ENCODE results near the gene GRID1. TPM values are rescaled to one million over a fixed set of nuclear protein-coding genes. Genes with fewer than 3 reads are reported as not detected.

GRID1 gene
- total and polyA plus RNA-seq, 11 donors: 0.69 to 3.4 (median 1.6) TPM

GRCh38 chr10:85724215-85724614, 642.4 kb downstream of the GRID1 start:
- Histone ChIP-seq H3K4me1 (no peaks in the 10 kb centered on the region), H3K36me3 (no peaks in the 10 kb centered on the region), H3K4me3 (no peak overlapping the region), H3K27me3 (no peaks in the 10 kb centered on the region), H3K27ac (no peak overlapping the region), H3K9me3 (no peaks in the 10 kb centered on the region)
- ATAC-seq: no peak
- intact Hi-C loops (cut with DNase I): no loop called here
- TF ChIP-seq CTCF (IDR thresholded peaks at IDR 0.05): no peak
- no peak for TF ChIP-seq POLR2A (IDR thresholded peaks at IDR 0.05)
- WGBS, 4 donors: 82 to 91% (median 88%) methylated on average over 6 of the region's 6 CpGs
- DNase-seq: no peak

- WGBS, 4 donors: 66 to 81% (median 72%) methylated on average over 5 of the region's 5 CpGs
- Histone ChIP-seq H3K4me3 (no peak overlapping the region), H3K27ac (no peak overlapping the region), H3K36me3 (no peaks in the 10 kb centered on the region), H3K27me3 (no peaks in the 10 kb centered on the region), H3K4me1 (no peaks in the 10 kb centered on the region), H3K9me3 (no peaks in the 10 kb centered on the region)
- ATAC-seq: no peak
- DNase-seq: no peak
- TF ChIP-seq CTCF (IDR thresholded peaks at IDR 0.05) (no peak), POLR2A (IDR thresholded peaks at IDR 0.05) (no peak)
- intact Hi-C loops (cut with DNase I): no loop called here
These were observed 645.5 kb downstream of the GRID1 start for GRCh38 chr10:85720931-85721590.

- ATAC-seq: no peak
- TF ChIP-seq CTCF (IDR thresholded peaks at IDR 0.05): no peak
- no peak for TF ChIP-seq POLR2A (IDR thresholded peaks at IDR 0.05)
- H3K4me1 ChIP-seq: no peaks in the 10 kb centered on the region
- no peaks in the 10 kb centered on the region for H3K9me3 ChIP-seq
- H3K4me3 ChIP-seq: no peak overlapping the region
- no peaks in the 10 kb centered on the region for H3K36me3 ChIP-seq
- H3K27me3 ChIP-seq: no peaks in the 10 kb centered on the region
- H3K27ac ChIP-seq: no peak overlapping the region
- intact Hi-C loops (cut with DNase I): no loop called here
- DNase-seq: no peak
- 70 to 75% (median 73%) methylated on average over 3 of the region's 3 CpGs for WGBS, 4 donors
These were observed 647.2 kb downstream of the GRID1 start for GRCh38 chr10:85719408-85719807.

- peaks cover 0 to 15% (median 0%) of the 10 kb centered on the region in 12 donors for H3K9me3 ChIP-seq
- no peak for ATAC-seq
- WGBS, 4 donors: 82 to 87% (median 84%) methylated on average over 4 of the region's 4 CpGs
These were observed 652.7 kb downstream of the GRID1 start for GRCh38 chr10:85713885-85714284.

More at GRCh38 chr10:85713885-85714284, 652.7 kb downstream of the GRID1 start:
- H3K36me3 ChIP-seq: no peaks in the 10 kb centered on the region
- H3K27me3 ChIP-seq: no peaks in the 10 kb centered on the region
- no peaks in the 10 kb centered on the region for H3K4me1 ChIP-seq
- DNase-seq: no peak
- H3K27ac ChIP-seq: no peak overlapping the region
- intact Hi-C loops (cut with DNase I): no loop called here
- TF ChIP-seq CTCF (IDR thresholded peaks at IDR 0.05) (no peak), POLR2A (IDR thresholded peaks at IDR 0.05) (no peak)
- H3K4me3 ChIP-seq: no peak overlapping the region
